ENCODE data around the gene PNISR.

- TF ChIP-seq OSR1 (CRISPR knock-in tag; IDR thresholded peaks at IDR 0.05) (no peak), PATZ1 (CRISPR knock-in tag; IDR thresholded peaks at IDR 0.05; ENCODE audit: borderline replicate concordance) (no peak), ARNTL (CRISPR knock-in tag; IDR thresholded peaks at IDR 0.05; ENCODE audit: borderline replicate concordance, low read depth) (no peak), ZC3H10 (CRISPR knock-in tag; IDR thresholded peaks at IDR 0.05) (no peak), ZNF8 (CRISPR knock-in tag; IDR thresholded peaks at IDR 0.05) (no peak)
Measured at GRCh38 chr6:99416226-99416625, 8.9 kb downstream of the PNISR start.
